ENCODE data around the gene OBP2A.

Gene OBP2A

GRCh38 chr9:135506327-135507103 is 39.4 kb upstream of the OBP2A start:
- no peak overlapping the region for H3K4me3 ChIP-seq (replicated peaks in 1 of 2; ENCODE audit: low read depth in 2 of 2, low read length in 2 of 2)
- peak in 1 of 2 donors; percentile 34 for DNase-seq (ENCODE audit: low read depth in 2 of 2)
- TF ChIP-seq CTCF (IDR thresholded peaks at IDR 0.05; ENCODE audit: low read depth, low read length), result no peak

GRCh38 chr9:135507104-135508035 is 38.6 kb upstream of the OBP2A start:
- TF ChIP-seq CTCF (IDR thresholded peaks at IDR 0.05; ENCODE audit: low read depth, low read length), result no peak
- DNase-seq (ENCODE audit: low read depth in 2 of 2), result no peak

GRCh38 chr9:135508211-135508820 is 37.6 kb upstream of the OBP2A start:
- TF ChIP-seq CTCF (IDR thresholded peaks at IDR 0.05; ENCODE audit: low read depth, low read length), result no peak

More at GRCh38 chr9:135507104-135508035, 38.6 kb upstream of the OBP2A start:
- H3K4me3 ChIP-seq (replicated peaks in 1 of 2; ENCODE audit: low read depth in 2 of 2, low read length in 2 of 2), result no peak overlapping the region

GRCh38 chr9:135509458-135509857 is 36.5 kb upstream of the OBP2A start:
- DNase-seq (ENCODE audit: low read depth in 2 of 2), result no peak
- no peak overlapping the region for H3K4me3 ChIP-seq (replicated peaks in 1 of 2; ENCODE audit: low read depth in 2 of 2, low read length in 2 of 2)
- no peak for TF ChIP-seq CTCF (IDR thresholded peaks at IDR 0.05; ENCODE audit: low read depth, low read length)

More at GRCh38 chr9:135508211-135508820, 37.6 kb upstream of the OBP2A start:
- no peak overlapping the region for H3K4me3 ChIP-seq (replicated peaks in 1 of 2; ENCODE audit: low read depth in 2 of 2, low read length in 2 of 2)
- DNase-seq (ENCODE audit: low read depth in 2 of 2), result no peak

GRCh38 chr9:135512241-135512603 is 33.7 kb upstream of the OBP2A start:
- TF ChIP-seq CTCF (IDR thresholded peaks at IDR 0.05; ENCODE audit: low read depth, low read length), result no peak
- H3K4me3 ChIP-seq (replicated peaks in 1 of 2; ENCODE audit: low read depth in 2 of 2, low read length in 2 of 2), result no peak overlapping the region
- no peak for DNase-seq (ENCODE audit: low read depth in 2 of 2)

GRCh38 chr9:135512904-135513303 is 33.0 kb upstream of the OBP2A start:
- no peak overlapping the region for H3K4me3 ChIP-seq (replicated peaks in 1 of 2; ENCODE audit: low read depth in 2 of 2, low read length in 2 of 2)
- peak in 1 of 2 donors; percentile 54 for DNase-seq (ENCODE audit: low read depth in 2 of 2)
- no peak for TF ChIP-seq CTCF (IDR thresholded peaks at IDR 0.05; ENCODE audit: low read depth, low read length)

Measured in cardiac fibroblast (primary cell).